GM12892 (cell line): Measurements from ENCODE around the gene TRPM5.

Source experiments
- POLR2A ChIP-seq: IDR thresholded peaks from 2 replicates; pipeline ENCODE4 v1.6.1; 2011; ENCODE audit warnings: low read depth, low read length, control low read depth
- POLR2AphosphoS5 ChIP-seq: IDR thresholded peaks from 2 replicates; pipeline ENCODE4 v1.6.1; 2011; ENCODE audit warnings: low read depth, low read length, control low read depth
- TAF1 ChIP-seq: IDR thresholded peaks from 2 replicates; pipeline ENCODE4 v1.6.1; 2011; ENCODE audit warnings: low read depth, mild to moderate bottlenecking, control low read depth, low read length, borderline replicate concordance

DNA sequence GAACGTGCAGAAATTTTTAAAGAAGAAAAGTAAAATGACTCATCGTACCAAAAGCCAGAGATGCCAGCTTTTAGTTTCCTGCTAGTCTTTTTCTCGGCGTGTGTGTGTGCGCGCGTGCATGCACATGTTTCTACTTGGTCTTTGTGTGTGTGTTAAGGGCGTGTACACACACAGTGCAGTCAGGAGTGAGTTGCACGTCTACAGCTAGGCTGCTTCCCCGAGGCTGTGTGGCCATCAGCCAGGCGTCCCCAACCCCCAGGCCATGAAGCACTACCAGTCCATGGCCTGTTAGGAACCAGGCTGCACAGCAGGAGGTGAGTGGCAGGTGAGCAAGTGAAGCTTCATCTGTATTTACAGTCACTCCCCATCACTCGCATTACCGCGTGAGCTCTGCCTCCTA, 36.9 kb upstream of the TRPM5 start:
- TF ChIP-seq TAF1 (no peak), POLR2A (no peak), POLR2AphosphoS5 (no peak)
